GM18505 (cell line): ENCODE data around the gene DYRK1B.
"Not testable (repeated sequence)": the region's sequence is repeated elsewhere in the genome, so short reads cannot be mapped to it uniquely, and the experiment has no call there.

ENCODE experiments used
- ATAC-seq: cut with Tn5 transposase; IDR thresholded peaks from one replicate; pipeline ENCODE4 v1.9.1; 2021; ENCODE audit not compliant: unreplicated experiment
- POLR2A ChIP-seq: IDR thresholded peaks from 4 replicates; pipeline ENCODE4 v1.6.1; 2011; ENCODE audit warnings: borderline replicate concordance; ENCODE audit not compliant: insufficient read depth, insufficient read length; ENCODE audit errors: extremely low read depth

DYRK1B gene

GRCh38 chr19:39818626-39819097 is 15.3 kb downstream of the DYRK1B start:
- peak; percentile 61 for TF ChIP-seq POLR2A
- ATAC-seq = peak; percentile 80

- no peak for ATAC-seq
- no peak for TF ChIP-seq POLR2A
Measured at GRCh38 chr19:39817888-39818561, 15.9 kb downstream of the DYRK1B start.

GRCh38 chr19:39816287-39817048 is 17.5 kb downstream of the DYRK1B start:
- no peak for TF ChIP-seq POLR2A
- no peak for ATAC-seq

- ATAC-seq = no peak
- TF ChIP-seq POLR2A = no peak
Measured at GRCh38 chr19:39814595-39814994, 19.4 kb downstream of the DYRK1B start.

GRCh38 chr19:39814111-39814510 is 19.9 kb downstream of the DYRK1B start:
- ATAC-seq = not testable (repeated sequence)

- no peak for ATAC-seq
Measured at GRCh38 chr19:39813264-39813993, 20.5 kb downstream of the DYRK1B start.

GRCh38 chr19:39811064-39811463 is 22.9 kb downstream of the DYRK1B start:
- no peak for TF ChIP-seq POLR2A
- no peak for ATAC-seq

More at GRCh38 chr19:39813264-39813993, 20.5 kb downstream of the DYRK1B start:
- no peak for TF ChIP-seq POLR2A

- ATAC-seq = no peak
- no peak for TF ChIP-seq POLR2A
Measured at GRCh38 chr19:39810424-39810823, 23.5 kb downstream of the DYRK1B start.

- no peak for TF ChIP-seq POLR2A
- no peak for ATAC-seq
Measured at GRCh38 chr19:39809368-39809767, 24.6 kb downstream of the DYRK1B start.

GRCh38 chr19:39808688-39809087 is 25.3 kb downstream of the DYRK1B start:
- ATAC-seq = not testable (repeated sequence)

GRCh38 chr19:39807846-39808364 is 26.1 kb downstream of the DYRK1B start:
- no peak for TF ChIP-seq POLR2A
- ATAC-seq = no peak

- ATAC-seq = no peak
Measured at GRCh38 chr19:39805104-39805503, 28.9 kb downstream of the DYRK1B start.

GRCh38 chr19:39802958-39803357 is 31.0 kb downstream of the DYRK1B start:
- no peak for ATAC-seq
- no peak for TF ChIP-seq POLR2A

More at GRCh38 chr19:39805104-39805503, 28.9 kb downstream of the DYRK1B start:
- TF ChIP-seq POLR2A = no peak
